ENCODE measurements around the gene GLI3. TPM values are rescaled to one million over a fixed set of nuclear protein-coding genes. Genes with fewer than 3 reads are reported as not detected.

GLI3 gene
- total RNA-seq, 1 experiment from 2014 or later, result not detected

GRCh38 chr7:42217053-42217452 lies 20.0 kb downstream of the GLI3 start:
- no peak overlapping the region for H3K4me3 ChIP-seq
- H4K20me1 ChIP-seq (ENCODE audit: insufficient read depth), result no peaks in the 10 kb centered on the region
- H3K9me2 ChIP-seq (ENCODE audit: insufficient read depth), result no peaks in the 10 kb centered on the region
- no peak for TF ChIP-seq EZH2 (IDR thresholded peaks at IDR 0.05; ENCODE audit: low read depth)
- TF ChIP-seq CTCF (conservative IDR thresholded peaks at IDR 0.05), result no peak
- no peaks in the 10 kb centered on the region for H3K4me1 ChIP-seq (replicated peaks; ENCODE audit: insufficient read depth)
- H3K4me2 ChIP-seq, result no peak overlapping the region
- no peaks in the 10 kb centered on the region for H3K79me2 ChIP-seq (ENCODE audit: low read depth)
- no peaks in the 10 kb centered on the region for H3F3A ChIP-seq (ENCODE audit: insufficient read depth, low read depth)
- POLR2A ChIA-PET (ENCODE audit: unreplicated experiment), result no interaction called here
- no peak overlapping the region for H3K27ac ChIP-seq
- CTCF ChIA-PET, result no interaction called here
- no peak for DNase-seq
- no TSS peak for BruUV-seq (replicated peaks)
- H3K36me3 ChIP-seq (ENCODE audit: low read depth), result no peaks in the 10 kb centered on the region
- no peaks in the 10 kb centered on the region for H3K9me3 ChIP-seq (ENCODE audit: insufficient read depth, low read depth)
- intact Hi-C loops (cut with micrococcal nuclease; ENCODE audit: unreplicated experiment), result no loop called here
- H2AFZ ChIP-seq, result no peak overlapping the region
- peaks cover 95% of the 10 kb centered on the region for H3K27me3 ChIP-seq (ENCODE audit: insufficient read depth, low read depth)

GRCh38 chr7:42214060-42214679 lies 22.8 kb downstream of the GLI3 start:
- H3K9me3 ChIP-seq (ENCODE audit: insufficient read depth, low read depth), result no peaks in the 10 kb centered on the region
- H3K4me2 ChIP-seq, result no peak overlapping the region
- H3K27ac ChIP-seq, result no peak overlapping the region
- TF ChIP-seq EZH2 (IDR thresholded peaks at IDR 0.05; ENCODE audit: low read depth), result no peak
- no peak for TF ChIP-seq CTCF (conservative IDR thresholded peaks at IDR 0.05)
- intact Hi-C loops (cut with micrococcal nuclease; ENCODE audit: unreplicated experiment), result no loop called here
- H3K36me3 ChIP-seq (ENCODE audit: low read depth), result no peaks in the 10 kb centered on the region
- H4K20me1 ChIP-seq (ENCODE audit: insufficient read depth), result no peaks in the 10 kb centered on the region
- CTCF ChIA-PET, result no interaction called here
- POLR2A ChIA-PET (ENCODE audit: unreplicated experiment), result no interaction called here
- no peak overlapping the region for H2AFZ ChIP-seq
- H3K27me3 ChIP-seq (ENCODE audit: insufficient read depth, low read depth), result peaks cover 80% of the 10 kb centered on the region
- no peaks in the 10 kb centered on the region for H3F3A ChIP-seq (ENCODE audit: insufficient read depth, low read depth)
- H3K79me2 ChIP-seq (ENCODE audit: low read depth), result no peaks in the 10 kb centered on the region
- H3K4me3 ChIP-seq, result no peak overlapping the region
- DNase-seq, result no peak
- no peaks in the 10 kb centered on the region for H3K9me2 ChIP-seq (ENCODE audit: insufficient read depth)
- no TSS peak for BruUV-seq (replicated peaks)
- no peaks in the 10 kb centered on the region for H3K4me1 ChIP-seq (replicated peaks; ENCODE audit: insufficient read depth)

GRCh38 chr7:42213093-42213492 lies 23.9 kb downstream of the GLI3 start:
- intact Hi-C loops (cut with micrococcal nuclease; ENCODE audit: unreplicated experiment), result no loop called here
- Histone ChIP-seq H3K36me3 (ENCODE audit: low read depth) (no peaks in the 10 kb centered on the region), H3K4me1 (replicated peaks; ENCODE audit: insufficient read depth) (no peaks in the 10 kb centered on the region), H4K20me1 (ENCODE audit: insufficient read depth) (no peaks in the 10 kb centered on the region), H3K27me3 (ENCODE audit: insufficient read depth, low read depth) (peaks cover 70% of the 10 kb centered on the region), H2AFZ (no peak overlapping the region), H3K27ac (no peak overlapping the region), H3K9me2 (ENCODE audit: insufficient read depth) (no peaks in the 10 kb centered on the region), H3K79me2 (ENCODE audit: low read depth) (no peaks in the 10 kb centered on the region), H3K9me3 (ENCODE audit: insufficient read depth, low read depth) (no peaks in the 10 kb centered on the region), H3K4me2 (no peak overlapping the region), H3F3A (ENCODE audit: insufficient read depth, low read depth) (no peaks in the 10 kb centered on the region), H3K4me3 (no peak overlapping the region)
- TF ChIP-seq EZH2 (IDR thresholded peaks at IDR 0.05; ENCODE audit: low read depth) (no peak), CTCF (conservative IDR thresholded peaks at IDR 0.05) (no peak)
- CTCF ChIA-PET, result no interaction called here
- no peak for DNase-seq
- no TSS peak for BruUV-seq (replicated peaks)
- POLR2A ChIA-PET (ENCODE audit: unreplicated experiment), result no interaction called here
